Activated effector memory CD4-positive, alpha-beta T cell treated with anti-CD3 and anti-CD28 coated beads, Interleukin-2, amount 50 U/mL, for 16 hours (primary cell): ENCODE measurements around the gene FAM89B.

Experiments
- DNase-seq: peaks from one replicate; pipeline ENCODE4 v3.0.0-alpha.2; 2020

FAM89B gene

DNA sequence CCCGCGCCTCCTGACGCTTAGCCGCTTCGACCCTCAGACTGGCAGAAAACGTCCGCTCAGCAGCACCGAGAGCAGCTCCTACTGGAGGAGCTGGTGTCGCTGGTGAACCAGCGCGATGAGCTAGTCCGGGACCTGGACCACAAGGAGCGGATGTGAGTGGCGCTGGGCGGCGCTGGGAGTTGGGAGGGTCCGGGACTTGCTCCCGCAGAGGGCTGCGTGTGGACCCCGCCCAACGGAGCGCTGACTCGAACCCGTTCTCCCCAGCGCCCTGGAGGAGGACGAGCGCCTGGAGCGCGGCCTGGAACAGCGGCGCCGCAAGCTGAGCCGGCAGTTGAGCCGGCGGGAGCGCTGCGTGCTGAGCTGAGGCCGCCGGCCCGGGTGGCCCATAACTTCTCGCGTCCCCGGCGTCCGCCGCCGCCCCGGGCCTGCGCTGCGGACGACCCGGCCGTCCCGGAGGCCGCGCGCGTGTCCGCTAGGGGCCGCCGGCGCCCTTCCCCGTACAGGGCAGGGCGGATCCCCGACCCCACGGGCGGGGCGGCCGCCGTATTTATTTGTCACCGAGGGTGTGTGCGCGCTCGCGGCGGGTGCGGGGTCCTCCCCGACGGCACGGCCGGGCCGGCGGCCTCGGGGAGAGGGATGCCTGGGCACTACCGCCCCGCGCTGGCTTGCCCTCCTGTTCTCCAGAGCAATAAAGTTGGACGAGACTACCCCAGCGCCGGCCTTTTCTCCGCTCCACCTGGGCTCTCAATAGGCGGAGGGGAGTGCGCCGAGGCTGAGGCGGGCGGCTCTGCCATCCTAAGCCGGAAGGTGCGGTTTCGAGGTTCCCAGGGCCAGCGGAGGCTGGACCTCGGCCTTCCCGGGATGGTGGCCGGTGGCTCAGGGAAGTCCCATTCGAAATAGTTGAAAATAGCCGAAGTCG is 19.9 kb downstream of the FAM89B start:
- no peak for DNase-seq

DNA sequence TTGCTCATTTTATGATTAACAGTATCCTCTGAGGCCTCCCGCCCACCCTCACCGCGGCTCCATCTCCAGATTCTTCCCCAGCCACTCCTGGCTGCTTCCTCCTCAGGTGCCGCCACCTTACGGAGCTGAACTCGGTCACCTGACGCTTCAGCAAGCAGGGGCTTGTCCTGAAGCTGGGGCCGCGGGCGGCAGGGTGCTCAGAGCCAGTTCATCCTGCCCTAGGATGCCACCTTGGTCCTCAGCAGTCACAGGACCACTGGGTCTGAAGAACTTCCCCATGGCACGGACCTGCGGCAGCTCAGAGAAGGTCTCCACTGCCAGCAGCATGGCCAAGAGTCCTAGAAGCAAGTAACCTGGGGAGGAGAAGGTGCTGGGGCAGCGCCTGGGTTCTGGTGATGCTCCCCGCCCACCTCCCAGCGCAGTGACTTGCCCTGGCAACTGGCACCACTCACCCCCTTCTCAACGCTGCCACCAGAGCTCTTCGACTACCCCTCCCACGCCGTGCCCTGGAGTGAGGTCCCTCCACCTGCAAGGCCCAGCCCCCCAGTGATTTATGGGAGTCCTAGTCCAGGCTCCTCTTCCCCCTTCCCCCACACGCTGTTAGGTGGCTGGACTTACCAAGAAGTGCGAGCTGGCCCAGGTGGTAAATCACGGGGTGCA is 20.6 kb downstream of the FAM89B start:
- no peak for DNase-seq

DNA sequence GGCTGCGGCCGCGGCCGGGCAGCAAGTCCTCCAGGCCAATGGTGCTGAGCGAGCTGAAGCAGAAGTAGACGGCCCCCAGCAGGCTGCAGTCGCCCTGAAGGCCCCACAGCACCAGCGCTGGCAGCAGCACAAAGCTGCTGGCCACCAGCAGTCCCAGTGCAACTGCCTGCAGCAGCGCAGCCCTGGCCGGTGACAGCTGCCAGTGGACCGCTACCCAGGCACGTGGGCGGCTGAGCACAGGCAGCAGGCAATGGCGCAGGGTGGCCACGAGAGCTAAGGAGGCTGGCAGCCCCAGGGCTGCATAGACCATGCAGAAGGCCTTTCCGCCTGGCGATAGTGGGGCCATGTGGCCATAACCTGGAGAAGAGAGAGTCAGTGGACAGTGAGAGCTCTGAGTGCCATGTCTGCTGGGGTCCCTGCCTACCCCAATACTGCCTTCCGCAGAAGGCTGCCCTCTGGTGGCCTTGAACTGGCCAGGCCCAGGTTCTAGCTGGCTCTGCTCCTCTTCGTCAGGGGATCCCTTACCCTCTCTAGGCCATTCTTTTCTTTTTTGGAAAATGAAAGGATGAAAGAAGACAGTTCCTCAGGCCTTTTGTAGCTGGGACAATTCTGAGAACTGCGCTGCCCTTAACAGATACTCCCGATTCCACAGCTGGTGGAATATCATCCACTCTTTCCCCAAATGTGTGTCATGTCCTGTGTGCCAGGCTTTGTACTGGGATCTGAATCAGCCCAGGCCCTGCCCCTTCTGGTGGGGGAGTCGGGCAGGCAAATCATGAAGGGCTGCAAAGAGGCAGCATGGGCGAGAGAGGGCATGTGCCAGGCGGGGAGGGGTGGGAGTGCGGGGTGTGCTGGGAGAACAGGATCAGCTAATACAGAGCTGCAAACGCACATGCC is 21.4 kb downstream of the FAM89B start:
- DNase-seq, result peak; percentile 79

DNA sequence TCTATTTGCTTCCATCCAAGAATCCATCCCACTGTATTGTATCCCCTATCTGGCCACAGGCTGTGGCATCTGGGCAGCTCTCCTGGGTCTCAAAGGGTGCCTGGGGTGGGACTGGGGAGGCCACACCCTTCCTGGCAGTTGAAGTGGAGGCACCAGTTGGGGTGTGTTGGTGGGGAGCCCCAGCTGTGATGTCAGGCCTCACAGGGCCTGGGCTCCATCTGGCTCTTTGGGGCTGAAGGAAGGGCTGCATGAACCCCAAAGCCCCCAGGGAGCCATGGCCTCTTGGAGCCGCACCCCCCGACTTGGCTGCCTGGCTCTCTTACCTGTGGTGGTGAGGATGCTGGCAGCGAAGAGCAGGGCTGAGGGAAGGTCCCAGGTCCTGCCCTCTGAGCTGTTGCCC is 22.8 kb downstream of the FAM89B start:
- DNase-seq, result no peak

DNA sequence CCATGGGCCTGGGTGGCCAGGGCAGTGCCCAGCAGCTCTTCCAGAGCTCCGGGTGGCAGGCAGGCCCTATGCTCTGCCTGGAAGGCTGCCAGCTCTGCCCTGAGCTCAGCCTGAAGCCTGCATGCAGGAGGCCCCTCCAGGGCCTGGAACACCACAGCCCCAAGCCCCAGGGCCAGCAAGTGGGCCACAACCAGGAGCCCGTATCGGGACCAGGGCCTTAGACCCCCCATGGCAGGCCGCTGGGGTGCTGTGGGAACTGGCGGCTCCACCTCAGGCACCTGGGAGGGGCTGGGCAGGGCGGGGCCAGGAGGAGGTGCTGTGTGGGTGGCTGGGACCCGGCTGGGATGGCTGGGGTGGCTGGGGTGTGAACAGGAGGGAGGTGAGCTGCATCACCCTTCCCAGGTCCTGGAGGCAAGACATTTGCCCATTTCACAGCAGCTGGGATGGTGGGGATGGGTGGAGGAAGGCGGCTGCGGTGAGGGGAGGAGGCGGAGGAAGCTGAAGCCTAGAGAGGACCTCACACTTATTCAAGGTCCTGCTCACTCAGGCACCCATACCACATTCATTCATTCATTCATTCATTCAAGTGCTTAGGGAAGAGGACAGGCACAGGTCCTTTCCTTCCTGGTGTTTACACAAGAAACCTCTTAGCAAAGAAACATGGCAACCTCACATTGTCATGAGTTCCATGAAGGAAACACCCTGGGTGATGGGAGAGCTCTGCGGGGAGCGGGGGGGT is 23.4 kb downstream of the FAM89B start, which contains the start of gene KCNK7:
Gene KCNK7 (minus strand): TSS at position 258 of the 739 bp plus-strand sequence. CDS start 28 bp downstream, at position 230.
- no peak for DNase-seq

DNA sequence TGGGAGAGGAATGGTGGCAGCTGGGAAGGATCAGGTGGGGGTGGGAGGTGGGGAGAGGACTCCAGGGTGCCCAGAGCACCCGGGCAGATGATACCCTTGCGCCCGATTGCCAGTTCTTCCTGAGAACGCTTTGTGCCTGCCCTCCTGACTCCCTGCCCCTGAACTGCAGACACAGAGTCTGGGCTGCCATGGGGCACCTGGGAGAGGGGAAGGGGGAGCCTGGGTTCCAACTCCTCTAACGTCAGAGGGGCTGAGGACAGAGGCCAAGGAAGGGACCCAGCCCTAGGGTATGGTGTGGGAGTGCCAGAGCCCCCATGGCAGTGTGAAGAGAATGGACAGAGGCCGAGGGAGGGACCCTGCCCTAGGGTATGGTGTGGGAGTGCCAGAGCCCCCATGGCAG is 24.2 kb downstream of the FAM89B start:
- DNase-seq, result no peak

DNA sequence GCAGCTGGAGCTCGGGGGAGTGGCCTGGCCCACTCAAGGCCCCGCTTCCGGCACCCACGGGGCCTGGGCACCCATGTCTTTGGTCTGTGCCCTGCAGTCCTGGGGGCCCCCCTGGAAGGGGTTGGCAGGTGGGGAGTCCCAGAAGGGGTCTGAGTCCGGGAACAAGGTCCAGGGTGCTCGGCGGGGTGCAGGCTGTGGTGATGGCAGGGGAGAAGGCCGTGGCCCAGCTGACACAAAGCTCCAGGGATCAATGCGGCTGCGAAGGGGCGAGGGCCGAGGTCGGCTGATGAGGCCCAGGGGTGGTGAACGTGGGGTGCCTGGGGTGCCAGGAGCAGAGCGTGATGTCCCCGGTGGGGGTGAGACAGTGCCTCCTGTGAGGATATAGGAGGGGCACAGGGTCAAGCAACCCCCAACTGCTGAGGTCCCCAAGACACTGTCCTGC is 25.9 kb downstream of the FAM89B start:
- no peak for DNase-seq

DNA sequence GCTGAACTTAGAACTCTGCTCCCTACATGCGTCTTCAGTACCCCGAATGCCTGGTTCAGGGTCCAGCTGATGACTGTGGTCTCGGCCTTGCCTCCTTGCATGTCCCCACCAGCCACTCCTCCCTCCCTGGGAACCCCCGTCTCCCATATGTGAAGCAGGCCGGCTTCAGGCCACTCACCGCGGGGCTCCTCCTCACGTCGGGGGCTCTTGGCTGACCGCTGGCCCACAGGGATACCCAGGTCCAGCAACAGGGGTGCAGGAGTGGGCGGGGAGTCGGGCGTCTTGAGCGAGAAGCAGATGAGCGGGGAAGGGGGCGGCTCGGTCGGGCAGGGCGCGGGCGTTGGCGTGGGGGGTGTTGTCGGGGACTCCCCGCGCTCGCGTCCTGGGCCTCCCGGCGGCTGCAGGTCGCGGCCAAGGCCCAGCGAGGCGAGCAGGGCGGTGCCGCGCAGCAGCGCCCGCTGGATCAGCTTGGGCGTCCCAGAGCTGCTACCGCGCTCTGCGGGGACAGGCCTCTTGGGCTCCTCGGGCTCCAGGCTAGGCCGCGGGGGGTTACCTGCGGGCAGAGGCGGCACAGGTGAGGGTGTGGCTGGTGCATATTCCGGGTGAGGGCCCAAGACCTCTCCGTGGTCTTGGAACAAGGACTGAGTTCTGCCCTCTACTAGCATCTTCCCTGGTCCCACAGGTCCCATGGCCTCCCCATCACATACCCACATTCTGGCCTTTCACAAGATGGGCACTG is 27.0 kb downstream of the FAM89B start:
- DNase-seq, result no peak

DNA sequence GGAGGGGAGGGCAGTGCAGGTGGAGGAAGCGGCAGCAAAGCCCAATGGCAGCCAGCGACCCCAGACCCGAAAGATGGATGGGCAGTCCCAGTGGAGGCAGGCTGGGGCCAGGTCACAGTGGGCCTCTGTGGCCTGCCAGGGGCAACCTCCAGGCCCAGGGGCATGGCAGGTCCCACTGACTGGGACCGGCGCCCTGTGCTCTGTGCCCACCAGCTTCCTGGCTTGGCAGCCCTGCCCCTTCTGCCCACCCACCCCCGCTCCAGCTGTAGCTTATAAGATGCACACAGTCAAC is 27.6 kb downstream of the FAM89B start:
- DNase-seq, result no peak

DNA sequence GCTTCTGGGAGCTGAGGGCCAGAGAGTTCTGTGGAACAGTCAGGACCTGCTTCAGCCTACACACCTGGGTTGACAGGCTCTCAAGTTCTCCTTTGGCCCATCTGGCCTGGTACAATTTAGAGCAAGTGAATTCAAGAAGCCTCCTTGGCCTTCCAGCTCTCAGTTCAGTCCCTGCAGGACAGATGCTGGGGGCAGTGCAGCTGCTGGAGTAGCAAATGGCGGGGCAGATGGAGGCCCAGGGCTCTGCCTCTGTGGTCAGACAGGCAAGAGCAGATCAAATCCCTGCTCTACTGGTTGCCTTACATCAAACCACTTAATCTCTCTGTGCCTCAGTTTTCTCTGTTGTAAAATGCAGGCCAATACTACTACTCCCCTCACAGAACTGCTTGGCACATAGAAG is 31.9 kb downstream of the FAM89B start:
- no peak for DNase-seq

DNA sequence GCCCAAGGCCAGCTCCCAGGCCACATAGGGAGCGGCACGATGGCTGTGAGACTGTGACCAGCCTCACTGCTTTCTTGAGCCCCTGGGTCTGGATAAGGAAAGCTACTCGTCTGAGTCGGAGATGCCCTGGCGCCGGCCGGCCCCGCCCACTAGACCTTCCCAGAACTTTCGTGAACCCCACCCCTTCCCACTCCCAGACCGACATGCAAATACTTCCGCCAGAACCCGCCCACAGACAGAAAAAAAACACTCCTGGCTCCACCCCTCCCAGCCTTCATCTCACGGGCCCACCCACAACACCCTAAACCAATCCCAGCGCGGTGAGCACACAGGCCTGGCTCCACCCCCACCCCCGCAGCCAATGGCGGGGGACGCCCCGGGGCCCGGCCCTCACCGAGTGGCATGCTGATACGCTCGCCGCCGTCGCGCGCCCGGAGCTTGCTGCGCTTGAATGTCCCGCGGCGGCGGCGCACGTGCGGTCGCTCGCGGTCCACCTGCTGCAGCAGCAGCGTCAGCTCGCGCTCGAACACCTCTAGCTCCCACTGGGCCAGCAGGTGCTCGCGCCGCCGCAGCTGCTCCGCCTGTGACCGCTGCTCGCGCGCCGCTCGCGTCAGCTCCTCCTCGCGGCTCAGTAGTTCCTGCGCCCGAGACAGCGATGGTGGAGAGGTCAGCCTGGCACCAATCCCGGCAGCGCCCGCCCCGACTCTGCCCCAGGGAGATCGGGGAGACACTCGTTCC is 34.7 kb downstream of the FAM89B start:
- DNase-seq, result no peak

DNA sequence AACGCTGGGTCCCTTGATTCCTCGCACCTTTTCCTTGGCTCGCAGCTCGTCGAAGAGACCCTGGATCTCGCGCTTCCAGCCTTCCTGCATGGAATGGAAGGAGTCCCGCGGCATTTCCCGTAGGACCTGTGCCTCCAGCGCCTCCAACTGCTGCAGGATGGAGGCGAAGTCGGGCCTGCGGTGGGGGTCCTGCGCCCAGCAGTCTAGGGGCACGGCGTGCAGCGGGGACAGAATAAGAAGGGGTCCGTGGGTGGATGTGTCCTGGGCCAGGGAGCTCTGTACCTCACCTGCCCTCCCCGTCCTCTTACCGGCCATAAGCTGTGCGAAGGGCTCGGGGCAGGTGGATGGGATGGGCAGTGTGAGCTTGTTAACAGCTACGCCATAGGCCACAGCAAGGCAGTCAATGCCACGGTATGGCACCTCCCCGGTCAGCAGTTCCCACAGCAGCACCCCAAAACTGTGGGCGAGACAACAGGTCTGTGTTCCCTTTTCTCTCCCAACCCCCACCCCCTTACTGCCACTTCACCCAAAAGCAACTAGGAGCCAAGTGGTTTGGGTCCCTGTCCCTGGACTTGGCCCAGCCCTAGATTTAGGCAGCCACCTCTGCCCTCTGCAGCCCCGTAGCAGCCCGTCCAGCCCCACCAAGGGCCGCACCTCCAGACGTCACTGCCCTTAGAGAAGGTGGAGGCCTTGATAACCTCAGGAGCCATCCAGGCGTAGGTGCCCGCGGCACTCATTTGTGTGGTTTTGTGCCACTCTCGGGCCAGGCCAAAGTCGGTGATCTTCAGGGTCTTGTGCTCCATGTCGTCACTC is 35.5 kb downstream of the FAM89B start:
- no peak for DNase-seq

DNA sequence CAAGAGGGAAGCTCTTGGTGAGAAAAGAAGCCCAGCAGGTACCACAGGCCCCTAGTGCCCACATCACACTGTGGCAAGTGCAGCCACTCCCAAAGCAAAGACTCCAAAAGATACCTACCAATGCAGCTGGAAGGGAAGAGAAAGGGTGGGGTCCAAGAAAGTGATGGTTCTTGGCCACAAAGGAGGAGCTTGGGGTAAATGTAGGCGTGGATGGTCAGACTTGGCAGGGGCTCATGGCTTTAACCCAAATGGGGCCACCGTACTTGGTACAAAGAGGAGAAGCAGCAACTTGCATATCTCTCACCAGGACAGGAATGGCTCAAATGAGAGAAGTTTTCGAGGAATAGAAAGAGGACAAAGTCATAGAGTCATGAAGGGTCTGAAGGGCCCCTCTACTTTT is 36.9 kb downstream of the FAM89B start:
- no peak for DNase-seq

DNA sequence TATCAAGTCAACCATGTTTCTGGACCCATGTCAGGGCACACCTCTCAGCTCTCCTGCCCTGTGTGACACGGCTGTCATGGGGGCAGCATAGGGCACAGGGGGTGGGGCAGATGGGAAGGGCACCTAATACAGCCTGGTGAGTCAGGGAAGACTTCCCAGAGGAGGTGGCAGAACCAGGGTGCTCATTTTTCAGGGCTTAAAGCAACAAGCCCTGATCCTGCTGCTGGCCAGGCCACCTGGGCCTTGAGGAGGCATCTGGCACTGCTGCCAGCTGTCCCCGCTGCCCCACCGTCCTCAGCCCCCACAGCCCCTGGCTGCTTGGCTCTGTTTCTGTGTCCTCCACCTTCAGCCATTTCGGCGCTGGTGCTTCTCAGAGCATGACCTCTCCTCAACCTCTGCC is 37.3 kb downstream of the FAM89B start:
- no peak for DNase-seq

DNA sequence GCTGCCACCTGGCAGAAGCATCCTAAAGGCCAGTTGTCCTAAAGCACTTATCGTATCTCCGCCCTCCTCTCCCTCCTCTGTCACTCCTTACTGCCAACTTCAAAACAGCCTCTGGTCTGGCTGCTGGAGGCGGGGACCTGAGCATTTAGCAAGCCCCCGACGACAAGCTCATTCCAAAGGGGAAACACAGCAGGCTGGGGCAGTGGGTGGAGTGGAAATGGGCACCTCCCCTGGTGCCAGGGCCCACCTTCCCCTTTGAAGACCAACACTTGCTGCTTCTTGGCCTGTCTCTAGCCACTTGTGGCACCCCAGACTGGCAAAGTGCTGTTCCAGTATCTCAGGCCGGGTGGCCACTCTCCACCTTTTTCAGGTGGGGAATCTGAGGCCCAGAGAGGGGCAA is 38.1 kb downstream of the FAM89B start:
- no peak for DNase-seq

DNA sequence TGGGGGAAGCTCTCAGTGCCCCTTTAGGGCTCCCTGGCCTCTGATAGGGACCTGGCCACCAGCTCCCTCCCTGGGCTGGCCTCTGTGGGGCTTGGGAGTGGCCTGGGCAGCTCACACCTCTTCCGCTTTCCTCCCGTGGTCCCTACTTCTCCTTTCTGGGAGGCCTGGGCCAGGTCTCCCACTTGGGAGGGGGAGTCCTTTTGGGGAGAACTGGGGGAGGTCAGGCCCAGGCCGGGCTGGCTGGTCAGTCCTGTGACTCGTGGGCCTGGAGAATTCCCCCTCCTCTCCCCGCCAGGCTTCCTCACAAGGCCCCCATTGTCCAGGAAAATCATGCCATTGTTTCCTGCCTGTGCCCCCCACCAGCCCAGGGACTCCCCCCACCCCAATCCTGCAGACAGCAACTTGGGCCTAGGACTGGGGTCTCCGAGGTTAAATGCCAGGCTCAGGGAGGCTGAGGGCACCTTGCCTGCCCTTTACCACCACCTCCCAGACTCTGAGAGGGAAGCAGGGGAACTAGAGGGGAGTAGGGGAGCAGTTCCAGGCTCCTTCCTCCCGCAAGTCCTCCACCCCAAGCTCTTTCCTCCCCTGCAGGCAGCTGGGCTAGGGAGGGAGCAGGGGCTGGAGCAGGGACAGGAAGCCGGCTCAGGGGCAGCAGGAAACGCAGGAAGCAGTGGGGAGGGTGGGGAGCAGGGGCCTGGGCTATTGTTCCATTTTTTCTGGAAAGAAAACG is 38.9 kb downstream of the FAM89B start:
- no peak for DNase-seq

DNA sequence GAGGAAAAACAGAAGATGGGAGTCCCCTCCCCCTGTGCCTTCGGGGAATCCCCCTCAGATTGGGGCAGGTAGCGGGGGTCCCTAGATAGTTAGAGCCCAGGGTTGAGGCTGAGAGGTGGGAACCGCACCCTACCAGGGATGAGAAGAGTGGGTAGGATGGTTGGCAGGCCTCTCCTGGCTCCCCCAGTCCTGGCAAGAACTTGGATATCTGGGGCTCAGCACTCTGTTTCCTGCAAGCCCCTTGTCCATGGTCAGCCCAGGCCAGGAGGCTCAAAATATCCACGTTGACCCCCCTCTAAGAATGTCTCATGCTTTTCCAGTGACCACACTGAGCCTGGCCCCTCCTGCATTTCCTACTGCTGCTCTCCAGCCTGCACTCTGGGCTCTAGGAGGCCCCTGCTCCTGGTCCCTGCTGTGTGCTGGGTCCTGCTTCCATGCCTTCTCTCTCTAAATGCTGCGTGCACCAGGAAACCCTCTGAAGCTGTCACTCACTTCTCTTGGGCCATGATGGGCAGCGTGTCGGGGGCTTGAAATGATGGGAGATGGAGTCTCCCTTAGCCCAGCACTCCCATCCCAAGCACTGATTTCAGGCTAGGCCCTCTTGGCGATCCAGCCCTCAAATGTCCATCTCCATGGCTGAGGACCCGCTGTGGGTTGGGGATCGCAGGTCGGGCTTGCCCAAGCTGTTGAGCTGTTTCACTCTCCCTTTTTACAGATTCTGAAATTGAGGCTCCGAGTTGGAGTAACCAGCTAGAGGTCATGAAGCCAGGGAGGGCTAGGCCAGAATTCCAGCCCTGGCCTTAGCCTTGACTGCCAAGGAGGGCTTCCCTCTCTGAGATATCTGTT is 39.6 kb downstream of the FAM89B start:
- DNase-seq, result no peak

DNA sequence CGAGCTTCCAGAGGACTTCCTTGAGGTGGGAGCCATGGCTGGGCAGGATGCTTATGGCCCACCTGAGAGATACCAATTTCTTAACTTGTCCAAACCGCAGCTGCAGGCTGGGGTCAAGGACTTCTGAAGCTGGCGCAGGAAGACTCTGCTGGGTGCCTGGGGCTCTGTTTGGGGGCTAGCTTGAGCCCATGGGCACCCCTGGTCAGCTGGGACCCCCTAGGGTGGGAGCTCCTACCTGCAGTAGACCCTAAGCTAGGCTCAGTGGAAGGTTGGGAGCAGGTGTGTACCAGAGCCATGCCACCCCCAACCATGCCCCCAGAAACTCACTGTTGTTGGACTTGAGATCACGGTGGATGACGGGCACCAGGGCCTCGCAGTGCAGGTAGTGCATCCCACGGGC is 40.4 kb downstream of the FAM89B start:
- no peak for DNase-seq
